ENCODE results near the gene LPAR5.
"Not testable (repeated sequence)": the region's sequence is repeated elsewhere in the genome, so short reads cannot be mapped to it uniquely, and the experiment has no call there.

LPAR5 gene

DNA sequence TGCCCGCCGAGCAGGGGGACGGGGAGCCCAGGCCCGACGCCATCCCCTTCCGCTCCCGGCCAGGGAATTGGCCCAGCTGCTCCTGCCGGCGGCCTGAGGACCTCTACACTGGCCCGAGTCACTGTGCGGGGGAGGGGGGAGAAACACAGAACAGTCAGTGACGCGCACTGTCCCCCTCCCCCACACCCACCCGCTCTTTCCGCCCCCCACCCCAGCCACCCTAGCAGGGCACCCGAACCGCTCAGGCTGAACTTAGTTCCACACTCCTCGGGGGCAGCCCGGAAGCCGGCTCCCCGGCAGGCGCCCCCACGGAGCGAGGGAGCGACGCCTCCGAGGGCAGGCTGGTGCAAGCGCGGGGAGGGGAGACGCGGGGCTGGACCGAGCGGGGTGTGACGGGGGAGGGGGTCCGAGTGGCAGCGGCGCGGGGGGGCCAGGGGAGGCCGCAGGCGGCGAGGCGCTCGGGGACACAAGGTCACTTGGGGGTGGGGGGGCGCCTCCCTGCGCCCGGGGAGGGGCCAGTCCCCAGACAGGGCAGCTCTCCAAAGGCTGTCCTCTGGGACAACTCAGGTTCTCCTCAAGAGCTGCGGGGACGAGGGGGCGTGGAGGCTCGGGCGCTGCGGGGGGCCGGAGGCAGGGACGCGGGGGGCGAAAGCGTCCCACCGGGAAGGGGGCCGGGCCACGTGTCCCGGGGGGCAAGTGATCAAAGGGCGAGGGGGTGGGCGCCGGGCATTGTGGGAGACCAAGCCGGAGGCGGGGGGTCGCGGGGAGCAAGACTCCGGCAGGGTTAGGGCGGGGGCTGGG, 29.2 kb downstream of the LPAR5 start:
- no peak for DNase-seq (ENCODE audit: low read depth)

DNA sequence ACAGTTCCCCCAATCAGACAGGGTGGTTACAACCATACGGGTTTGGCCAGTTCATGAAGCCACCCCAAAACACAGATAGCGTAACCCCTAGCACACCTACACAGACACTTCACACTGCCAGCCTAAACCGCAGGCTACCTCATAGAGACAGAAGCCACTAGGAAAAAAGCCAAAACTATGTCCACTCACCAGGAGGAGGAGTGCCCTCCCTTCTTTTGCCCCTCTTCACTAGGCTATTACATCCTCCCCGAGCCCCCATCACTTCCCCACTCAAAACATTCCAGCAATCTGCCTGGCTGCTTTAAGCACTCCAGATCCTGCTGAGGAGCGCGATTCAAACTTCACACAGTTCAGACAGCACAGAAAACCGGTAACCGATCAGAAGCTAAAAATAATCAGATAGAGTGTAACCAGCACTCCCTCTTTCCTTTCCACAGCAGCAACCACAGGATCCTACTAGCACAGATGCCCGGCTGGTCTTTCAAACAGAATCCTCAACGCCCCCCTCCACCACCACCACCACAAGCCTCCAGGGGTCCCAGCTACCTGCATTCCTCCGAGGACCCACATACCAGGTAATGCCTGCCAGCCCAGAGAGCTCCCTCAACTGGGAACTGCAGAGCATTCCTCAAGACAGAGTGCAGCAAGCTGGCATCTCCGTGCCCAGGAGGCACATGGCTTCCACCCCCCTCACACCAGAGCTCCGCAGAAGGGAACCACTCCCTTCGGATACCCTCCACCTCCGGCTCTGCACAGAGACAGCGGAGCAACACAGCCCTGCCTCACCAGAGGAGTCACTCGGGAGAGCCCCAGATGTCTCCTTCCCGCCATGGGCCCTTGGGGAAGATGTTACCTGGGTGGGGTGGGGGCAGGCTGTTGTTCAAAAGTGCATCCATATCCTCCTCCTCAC, 30.1 kb downstream of the LPAR5 start:
- DNase-seq (ENCODE audit: low read depth): no peak

DNA sequence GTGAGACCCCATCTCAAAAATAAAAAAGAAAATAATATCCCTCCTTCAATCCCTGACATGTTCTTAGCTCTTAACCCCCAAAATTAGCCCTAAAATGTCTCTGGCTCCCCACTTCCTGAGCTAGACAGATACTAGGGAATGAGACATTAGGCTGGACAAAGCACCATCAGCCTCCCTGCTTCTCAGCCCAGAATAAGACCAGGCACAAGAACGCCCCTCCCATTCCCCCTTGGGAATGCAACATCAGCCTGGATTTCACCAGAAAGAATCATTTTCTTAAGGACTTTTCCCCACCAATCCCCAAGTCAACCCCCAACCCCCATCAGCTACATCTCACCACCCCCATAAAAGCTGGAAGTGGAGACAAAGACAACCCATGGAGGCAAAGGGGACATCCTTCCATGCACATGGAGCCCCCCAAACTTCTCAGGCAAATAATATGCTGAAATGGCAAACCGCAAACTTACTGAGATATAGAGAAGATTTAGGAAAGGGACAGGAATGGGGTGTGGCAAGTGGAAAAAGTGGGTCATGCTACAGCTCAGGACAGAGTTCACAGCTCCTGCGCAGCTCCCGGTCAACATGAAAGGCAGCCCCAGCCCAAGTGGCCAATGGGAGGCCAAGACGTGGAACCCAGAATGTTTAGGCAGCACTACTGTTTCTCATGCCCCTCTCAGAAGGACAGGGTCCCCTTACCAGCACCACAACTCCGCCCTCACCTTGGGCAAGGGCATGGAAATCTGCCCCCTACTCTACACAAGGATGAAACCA, 31.3 kb downstream of the LPAR5 start:
- DNase-seq (ENCODE audit: low read depth): no peak

DNA sequence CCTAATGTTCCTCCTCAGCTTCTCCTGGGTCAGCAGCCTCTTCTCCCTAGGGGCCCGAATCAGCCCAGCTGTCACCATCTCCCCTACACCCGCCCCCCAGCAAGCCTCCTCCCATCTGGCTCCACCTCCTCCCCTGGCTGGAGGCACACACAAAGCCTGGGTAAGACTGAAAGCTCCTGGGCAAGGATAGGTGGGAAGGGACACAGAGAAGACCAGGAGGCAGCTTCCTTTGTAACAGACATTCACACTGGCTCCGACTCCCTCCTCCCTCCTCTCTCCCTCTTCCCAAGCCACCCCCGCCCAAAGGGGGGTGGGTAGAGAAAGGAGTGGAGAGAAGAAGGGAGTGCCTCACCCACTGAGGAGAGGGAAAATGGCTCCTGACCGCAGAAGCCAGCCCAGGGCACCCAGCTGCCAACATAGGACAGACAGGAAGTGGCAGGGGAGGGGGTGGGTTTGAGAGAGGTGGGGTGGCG, 32.6 kb downstream of the LPAR5 start:
- no peak for DNase-seq (ENCODE audit: low read depth)

DNA sequence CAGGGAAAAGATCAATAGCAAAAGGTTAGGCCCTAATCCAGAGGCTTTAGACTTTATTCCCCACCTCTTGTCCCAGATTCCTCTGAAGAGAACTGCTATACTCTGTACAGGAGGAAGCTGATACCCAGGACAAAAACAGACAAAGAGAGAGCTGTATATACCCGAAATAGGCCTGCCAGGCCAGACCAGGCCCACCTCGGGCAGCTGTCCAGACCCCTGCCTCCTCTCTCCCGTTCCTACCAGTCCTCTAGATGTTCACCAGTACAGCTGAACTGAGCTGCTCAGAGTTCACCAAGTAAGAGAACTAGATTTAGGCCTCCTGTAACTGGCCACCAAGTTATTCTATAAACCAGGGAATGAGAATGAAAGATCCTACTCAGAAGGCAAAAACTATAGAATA, 33.2 kb downstream of the LPAR5 start:
- no peak for DNase-seq (ENCODE audit: low read depth)

DNA sequence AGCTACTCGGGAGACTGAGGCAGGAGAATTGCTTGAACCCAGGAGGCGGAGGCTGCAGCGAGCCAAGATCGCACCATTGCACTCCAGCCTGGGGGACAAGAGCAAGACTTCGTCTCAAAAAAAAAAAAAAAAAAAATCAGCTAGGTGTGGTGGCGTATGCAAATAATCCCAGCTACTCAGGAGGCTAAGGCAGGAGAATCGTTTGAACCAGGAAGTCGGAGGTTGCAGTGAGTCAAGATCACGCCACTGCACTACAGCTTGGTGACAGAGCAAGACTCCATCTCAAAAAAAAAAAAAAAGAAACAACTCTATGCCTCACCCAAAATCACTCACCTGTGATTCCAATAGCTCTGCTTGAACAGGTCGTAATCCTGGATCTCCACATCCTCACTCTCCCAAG, 40.1 kb downstream of the LPAR5 start:
- DNase-seq (ENCODE audit: low read depth): not testable (repeated sequence)

DNA sequence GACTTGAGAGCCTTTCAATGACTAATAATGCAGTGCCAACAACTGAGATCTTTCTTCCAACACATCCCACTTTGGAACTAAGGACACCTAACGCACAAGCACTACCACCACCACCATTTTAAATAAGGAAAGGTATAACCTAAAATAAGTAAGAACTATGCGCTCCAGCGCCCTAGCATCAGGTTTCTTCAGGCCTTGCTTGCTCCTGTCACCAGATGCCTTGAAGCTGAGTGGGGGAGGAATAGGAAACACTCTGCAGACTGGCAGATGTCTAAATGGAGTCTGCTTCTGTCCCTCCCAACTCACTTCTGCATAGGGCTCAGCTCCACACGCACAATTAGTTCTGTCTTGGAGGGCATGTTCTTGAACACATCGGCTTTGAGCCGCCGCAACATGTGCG, 43.7 kb downstream of the LPAR5 start:
- DNase-seq (ENCODE audit: low read depth): no peak

DNA sequence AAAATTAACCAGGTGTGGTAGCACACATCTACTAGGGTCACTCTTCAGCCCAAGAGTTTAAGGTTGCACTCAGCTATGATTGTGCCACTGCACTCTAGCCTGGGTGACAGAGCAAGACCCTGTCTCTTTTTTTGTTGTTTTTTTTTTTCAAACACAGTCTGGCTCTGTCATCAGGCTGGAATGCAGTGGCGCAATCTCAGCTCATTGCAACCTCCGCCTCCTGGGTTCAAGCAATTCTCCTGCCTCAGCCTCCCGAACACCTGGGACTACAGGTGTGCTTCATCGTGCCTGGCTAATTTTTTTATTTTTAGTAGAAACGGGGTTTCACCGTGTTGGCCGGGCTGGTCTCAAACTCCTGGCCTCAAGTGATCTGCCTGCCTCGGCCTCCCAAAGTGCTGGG, 49.2 kb downstream of the LPAR5 start:
- not testable (repeated sequence) for DNase-seq (ENCODE audit: low read depth)

DNA sequence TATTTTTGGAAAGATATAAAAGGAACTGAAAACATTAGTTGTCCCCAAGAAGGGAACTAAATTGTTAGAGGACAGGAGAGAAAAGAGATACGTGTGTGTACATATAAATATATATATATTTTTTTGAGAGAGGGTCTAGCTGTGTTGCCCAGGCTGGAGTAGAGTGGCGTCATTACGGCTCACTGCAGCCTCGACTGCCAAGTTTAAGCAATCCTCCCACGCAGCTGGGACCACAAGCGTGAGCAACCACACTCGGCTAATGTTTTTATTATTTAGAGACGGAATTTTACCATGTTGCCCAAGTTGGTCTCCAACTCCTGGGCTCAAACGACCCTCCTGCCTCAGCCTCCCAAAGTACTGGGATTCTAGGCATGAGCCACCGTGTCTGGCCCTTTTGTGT, 51.5 kb downstream of the LPAR5 start:
- no peak for DNase-seq (ENCODE audit: low read depth)

DNA sequence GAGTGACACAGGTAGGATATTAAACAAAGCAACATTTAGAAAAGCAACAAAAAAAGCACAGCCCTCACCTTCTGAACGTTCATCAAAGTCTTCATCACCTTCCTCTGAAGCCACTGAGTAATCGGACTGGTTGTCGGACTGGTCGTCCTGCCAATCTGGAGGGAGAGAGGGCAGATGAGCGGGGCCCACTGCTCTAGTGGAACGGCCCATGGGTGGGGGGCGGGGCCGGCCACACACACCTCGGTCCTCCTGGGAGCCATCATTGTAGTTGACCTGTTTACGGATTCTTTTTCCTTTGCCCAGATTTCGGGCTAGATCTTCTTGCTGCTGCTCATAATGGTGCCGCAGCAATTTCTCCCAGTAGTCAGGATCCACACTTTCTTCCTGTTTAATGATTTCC, 52.8 kb downstream of the LPAR5 start:
- no peak for DNase-seq (ENCODE audit: low read depth)

DNA sequence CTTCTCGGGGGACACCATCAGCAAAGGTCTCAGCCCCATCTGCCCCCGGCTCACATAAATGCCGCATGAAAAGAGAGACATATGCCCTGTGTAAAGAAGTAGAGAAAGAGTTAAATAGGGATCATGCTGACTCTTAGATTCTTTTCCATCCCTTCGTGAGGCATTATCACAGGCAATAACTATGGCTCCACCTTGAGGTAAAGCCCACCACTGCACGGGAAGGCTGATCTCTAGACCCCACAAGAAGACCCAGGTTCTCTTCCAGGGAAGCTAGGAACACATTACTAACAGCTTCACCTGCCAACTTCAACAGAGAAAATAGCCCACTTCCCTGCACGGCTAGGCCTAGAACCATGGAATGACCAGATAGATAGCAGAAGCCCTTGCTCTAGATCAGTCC, 53.6 kb downstream of the LPAR5 start:
- DNase-seq (ENCODE audit: low read depth): no peak

DNA sequence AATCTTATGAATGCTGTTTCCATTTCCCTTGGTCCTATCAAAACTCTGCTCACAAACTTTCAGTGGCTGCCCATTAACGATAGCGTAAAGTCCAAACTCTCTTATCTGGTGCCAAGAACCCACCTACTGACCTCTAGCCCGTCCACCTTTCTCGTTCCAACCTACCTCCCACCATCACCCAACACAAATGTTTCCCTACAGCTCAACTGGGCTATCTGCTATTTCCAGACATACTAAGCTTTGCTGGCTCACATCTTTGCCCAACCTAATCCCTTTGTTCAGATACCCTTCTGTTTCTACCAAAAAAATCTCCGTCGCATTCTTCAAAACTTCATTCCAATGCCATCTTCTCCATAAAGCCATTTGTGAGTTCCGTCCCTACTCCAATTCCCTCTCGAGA, 60.1 kb downstream of the LPAR5 start:
- no peak for DNase-seq (ENCODE audit: low read depth)

DNA sequence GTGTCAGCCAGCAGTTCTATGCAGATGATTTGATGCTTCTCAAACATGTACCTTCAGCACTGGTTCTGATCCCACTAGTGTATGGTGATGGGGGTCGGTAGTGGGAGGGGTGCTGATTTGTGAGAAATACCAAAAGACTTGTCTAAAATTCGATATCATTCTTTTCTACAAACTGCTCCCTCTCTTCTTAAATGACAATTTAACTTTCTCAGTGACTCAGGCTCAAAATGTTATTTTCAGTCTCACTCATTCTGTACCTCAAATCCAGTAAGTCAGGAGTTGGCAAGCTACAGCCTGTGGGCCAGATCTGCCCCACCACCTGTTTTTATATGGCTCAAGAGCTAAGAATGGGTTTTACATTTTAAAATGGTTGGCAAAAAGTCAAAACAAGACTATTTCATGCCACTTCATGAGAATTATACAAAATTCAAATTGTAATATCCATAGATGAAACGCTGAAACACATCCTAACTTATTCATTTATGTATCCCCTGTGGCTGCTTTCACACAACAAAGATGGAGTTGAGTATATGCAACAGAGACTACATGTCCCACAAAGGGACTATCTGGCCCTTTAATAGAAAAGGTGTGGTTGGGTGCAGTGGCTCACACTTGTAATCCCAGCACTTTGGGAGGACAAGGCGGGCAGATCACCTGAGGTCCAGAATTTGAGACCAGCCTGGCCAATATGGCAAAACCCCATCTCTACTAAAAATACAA, 61.0 kb downstream of the LPAR5 start:
- no peak for DNase-seq (ENCODE audit: low read depth)

DNA sequence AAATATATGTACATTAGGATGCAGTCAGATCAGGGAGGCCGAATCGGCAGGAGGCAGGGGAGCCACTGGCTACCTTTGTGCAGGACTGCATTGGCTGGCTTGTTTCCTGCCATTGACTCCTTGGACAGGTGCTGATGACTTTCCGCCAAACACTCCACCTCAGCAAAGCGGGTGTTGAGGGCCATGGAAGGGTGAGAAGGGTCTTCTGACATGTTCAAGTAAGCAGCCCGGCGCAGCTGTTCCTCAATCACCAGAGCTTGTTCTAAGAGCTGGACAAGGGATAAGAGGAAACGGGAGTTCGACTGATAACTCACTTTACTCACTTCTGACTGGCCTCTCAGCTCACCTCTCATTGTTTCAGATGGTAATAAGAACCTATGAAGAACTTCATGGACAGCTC, 62.8 kb downstream of the LPAR5 start:
- no peak for DNase-seq (ENCODE audit: low read depth)

DNA sequence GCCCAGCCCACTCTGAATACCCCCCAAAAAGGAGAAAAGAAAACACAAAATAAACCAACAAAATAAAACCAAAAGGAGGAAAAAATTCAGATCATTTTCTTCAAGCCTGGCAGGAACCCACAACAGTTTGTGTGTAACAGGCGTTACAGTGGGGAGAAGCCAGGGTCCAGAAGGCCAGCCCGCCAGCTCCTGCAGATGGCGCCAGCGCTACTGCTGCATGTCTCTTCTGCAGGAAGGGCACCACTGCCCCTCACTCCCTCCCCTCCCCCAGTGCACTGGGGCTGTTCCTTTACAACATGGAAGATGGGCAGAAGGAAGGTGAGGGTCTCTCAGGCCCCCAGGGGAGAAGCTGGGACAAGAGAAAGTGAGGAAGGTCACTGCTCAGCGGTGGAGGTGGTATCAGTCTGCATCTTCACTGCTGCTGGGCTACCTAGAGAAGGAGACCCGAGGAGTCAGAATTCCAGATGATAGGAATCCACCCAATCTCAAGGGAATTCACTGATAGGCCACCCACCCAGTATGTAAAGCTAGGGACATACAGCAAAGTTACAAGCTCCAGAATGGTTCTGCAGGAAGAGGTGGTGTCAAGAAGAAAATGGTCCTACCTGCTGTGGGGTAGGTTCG, 65.4 kb downstream of the LPAR5 start:
- DNase-seq (ENCODE audit: low read depth): no peak

DNA sequence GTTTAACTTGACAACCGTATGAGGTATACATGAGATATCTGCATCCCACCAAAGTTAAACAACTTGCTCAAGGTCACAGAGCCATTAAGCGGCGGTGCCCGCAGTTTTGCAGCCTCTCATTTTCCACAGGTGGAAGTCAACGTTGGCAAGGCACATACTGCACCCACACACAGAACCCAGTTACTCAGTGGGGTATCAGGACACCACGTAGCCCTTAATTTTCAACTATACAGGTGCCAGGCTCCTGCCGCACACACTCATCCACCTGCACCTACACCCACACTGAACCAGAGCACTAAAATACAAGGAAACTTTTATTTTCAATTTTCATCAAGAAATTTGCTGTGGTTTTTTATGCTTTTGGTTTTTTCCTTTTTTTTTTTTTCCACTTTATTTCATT, 66.0 kb downstream of the LPAR5 start:
- DNase-seq (ENCODE audit: low read depth): no peak

DNA sequence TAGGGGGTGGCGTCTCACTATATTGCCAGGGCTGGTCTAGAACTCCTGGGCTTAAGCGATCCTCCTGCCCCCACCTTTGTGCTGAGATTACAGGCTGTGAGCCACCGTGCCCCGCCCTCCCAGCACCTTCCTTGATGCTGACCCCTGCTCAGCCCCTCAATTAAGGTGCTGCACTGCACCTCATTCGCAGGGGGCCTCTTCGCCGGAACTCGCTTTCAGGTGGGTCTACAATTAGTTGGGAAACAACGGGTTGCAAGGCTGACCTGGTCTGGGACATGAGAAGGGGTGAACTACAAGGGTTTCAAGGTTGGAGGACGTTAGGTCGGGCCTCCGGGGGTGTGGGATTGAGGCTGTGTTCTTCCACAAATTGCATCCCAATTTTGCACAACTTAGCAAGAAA, 66.4 kb downstream of the LPAR5 start:
- DNase-seq (ENCODE audit: low read depth): no peak
